KOPT-K1 (cell line): Measurements from ENCODE around the gene TLCD4.
"Not testable (repeated sequence)": the region's sequence is repeated elsewhere in the genome, so short reads cannot be mapped to it uniquely, and the experiment has no call there.

Experiments
- H3K27ac ChIP-seq: fragments of 200-600 bp; sonication (generic); 2 replicates; pipeline ENCODE4 v1.5.1; 2016; ENCODE audit warnings: antibody characterized with exemption, mild to moderate bottlenecking, low read depth, low read length; ENCODE audit not compliant: poor library complexity, severe bottlenecking
- H3K36me3 ChIP-seq: fragments of 200-600 bp; sonication (generic); 2 replicates; pipeline ENCODE4 v1.5.1; 2017; ENCODE audit warnings: antibody characterized with exemption, mild to moderate bottlenecking, low read length, moderate library complexity; ENCODE audit not compliant: insufficient read depth
- H3K9me3 ChIP-seq: fragments of 200-600 bp; sonication (generic); 2 replicates; pipeline ENCODE4 v1.5.1; 2017; ENCODE audit warnings: antibody characterized with exemption, low read length, mild to moderate bottlenecking; ENCODE audit not compliant: insufficient read depth, poor library complexity, severe bottlenecking

TLCD4 gene

DNA sequence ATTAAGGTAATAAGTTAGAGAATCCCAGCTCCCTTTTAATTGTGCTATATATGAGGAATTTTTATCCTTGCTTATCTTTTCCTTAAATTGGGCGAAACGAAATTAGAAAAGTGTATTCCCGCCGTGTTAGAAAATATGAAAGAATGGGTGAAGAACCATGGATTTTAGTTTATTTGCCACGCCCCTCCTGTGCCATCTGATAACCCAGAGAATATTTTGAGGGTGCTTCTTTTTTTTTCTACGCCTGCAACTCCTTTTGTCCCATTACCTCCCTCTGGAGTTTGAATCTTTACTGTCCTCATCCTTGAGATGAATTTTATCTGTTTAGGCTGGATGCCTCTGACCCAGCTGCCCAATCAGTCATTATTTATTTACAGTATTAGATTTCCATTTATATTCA, 1.6 kb downstream of the TLCD4 start:
- no peaks in the 10 kb centered on the region for H3K9me3 ChIP-seq
- no peak overlapping the region for H3K27ac ChIP-seq
- H3K36me3 ChIP-seq, result no peaks in the 10 kb centered on the region

GRCh38 chr1:95119273-95119672, 2.1 kb downstream of the TLCD4 start:
- no peaks in the 10 kb centered on the region for H3K9me3 ChIP-seq
- no peak overlapping the region for H3K27ac ChIP-seq
- H3K36me3 ChIP-seq, result no peaks in the 10 kb centered on the region

DNA sequence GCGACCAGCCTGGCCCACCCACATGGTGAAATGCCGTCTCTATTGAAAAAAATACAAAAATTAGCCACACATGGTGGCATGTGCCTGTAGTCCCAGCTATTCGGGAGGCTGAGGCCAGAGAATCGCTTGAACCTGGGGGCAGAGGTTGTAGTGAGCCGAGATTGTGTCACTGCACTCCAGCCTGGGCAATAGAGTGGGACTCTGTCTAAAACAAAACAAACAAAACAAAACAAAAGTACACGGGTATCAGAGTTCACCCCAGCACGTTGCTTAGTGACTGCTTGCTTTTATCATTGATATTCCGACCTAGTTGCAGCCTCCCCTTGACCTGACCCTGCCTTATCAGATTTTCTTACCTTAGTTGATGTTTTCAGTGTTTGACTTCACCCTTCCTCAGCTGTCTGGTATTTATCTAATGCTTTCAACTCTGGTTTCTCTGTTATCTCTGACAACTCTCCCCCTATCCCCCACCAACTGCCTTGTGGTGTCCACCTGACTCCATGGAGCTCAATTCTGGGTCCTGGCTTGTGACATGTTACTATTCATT, 5.1 kb downstream of the TLCD4 start:
- no peak overlapping the region for H3K27ac ChIP-seq
- no peaks in the 10 kb centered on the region for H3K36me3 ChIP-seq
- no peaks in the 10 kb centered on the region for H3K9me3 ChIP-seq

DNA sequence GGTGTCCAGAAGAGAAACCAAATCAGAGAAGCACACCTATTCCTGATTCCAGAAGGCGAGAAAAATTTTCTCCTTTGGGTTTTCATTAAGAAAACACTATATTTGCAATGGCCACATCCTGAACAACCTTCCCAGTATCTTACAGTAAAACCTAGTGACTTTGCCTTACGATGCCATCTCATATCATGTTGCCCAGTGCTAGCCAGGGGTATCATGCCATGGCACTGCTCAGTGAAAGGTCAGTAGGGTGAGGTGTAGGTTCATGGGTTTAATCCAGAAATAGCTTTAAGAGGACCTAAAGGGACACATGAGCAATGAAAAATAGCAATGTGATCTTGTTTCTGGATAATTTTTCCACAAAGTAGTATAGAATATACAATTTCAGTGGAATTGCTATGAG, 7.2 kb downstream of the TLCD4 start:
- no peak overlapping the region for H3K27ac ChIP-seq
- no peaks in the 10 kb centered on the region for H3K36me3 ChIP-seq
- H3K9me3 ChIP-seq, result no peaks in the 10 kb centered on the region

DNA sequence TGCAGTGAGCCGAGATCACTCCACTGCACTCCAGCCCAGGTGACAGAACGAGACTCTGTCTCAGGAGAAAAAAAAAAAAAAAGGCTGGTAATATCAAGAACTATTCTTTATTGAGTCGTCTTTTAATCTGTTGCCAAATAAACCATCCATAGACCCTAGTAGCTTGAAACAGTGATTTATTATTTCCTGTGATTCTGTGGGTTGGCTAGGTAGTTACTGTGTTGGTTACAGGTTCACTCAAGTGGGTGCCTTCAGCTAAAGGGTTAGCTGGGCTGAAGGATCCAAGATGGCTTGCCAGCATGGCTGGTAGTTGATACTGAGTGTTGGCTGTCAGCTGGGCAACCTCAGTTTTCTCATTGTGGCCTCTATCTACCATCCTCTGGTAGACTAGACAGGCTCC, 9.2 kb downstream of the TLCD4 start:
- H3K9me3 ChIP-seq, result no peaks in the 10 kb centered on the region
- H3K27ac ChIP-seq, result no peak overlapping the region
- no peaks in the 10 kb centered on the region for H3K36me3 ChIP-seq

DNA sequence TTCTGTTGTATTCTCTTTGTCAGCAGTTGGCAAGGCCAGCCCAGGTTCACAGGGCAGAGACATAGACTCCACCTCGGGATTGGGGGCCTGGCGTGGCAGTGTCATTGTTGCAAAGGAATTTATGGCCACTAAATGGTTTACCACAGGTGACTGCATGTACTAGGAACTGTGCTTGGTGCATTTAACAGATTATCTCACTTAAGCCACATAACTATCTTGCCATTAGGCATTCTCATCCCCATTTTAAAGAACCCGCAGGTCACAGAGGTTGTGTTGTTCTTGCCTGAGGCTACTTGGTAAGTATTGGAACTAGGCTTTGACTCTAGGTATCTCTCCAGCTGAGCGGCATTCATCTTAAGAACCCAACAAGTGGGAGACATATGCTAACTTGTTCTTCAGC, 9.7 kb downstream of the TLCD4 start:
- no peaks in the 10 kb centered on the region for H3K36me3 ChIP-seq
- no peaks in the 10 kb centered on the region for H3K9me3 ChIP-seq
- H3K27ac ChIP-seq, result no peak overlapping the region

GRCh38 chr1:95127380-95127779, 10.2 kb downstream of the TLCD4 start:
- Histone ChIP-seq H3K36me3 (no peaks in the 10 kb centered on the region), H3K9me3 (no peaks in the 10 kb centered on the region), H3K27ac (no peak overlapping the region)

DNA sequence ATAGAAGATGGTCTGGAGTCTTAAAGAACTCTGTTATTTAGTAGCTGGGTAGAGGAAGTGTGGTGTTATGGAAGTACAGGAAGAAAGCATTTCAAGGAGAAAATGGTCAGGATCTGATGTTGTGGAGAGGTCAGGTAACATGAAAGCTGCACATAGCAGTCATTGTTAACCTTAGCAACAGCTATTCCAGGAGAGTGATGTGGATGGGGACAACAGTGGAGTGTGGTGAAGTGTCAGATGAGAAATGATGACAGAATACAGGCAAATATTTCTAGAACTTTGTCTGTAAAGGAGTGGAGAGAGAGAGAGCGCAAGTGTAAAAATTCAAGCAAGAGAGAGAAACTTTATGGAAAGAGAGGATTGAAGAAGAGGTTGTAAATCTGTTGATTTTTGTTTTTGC, 15.6 kb downstream of the TLCD4 start:
- no peaks in the 10 kb centered on the region for H3K9me3 ChIP-seq
- H3K27ac ChIP-seq, result no peak overlapping the region
- H3K36me3 ChIP-seq, result no peaks in the 10 kb centered on the region

DNA sequence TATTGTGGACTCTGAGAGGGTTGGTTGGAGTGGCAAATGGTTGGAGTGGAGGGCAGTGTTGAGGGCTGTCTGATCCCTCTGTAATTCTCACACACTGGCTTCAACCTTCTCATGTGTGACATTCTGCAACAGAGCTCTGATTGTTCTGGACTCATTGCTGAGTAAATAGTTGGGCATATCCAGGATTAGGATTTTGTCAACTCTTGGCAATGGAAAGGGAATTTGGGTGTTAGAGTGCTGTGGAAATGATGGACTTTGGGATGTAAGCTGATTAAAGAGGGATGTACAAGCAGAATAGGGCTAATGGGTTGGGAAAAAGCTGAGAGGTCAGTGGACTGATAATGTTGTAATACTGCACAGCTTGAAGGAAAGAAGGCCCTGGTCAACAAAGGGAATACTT, 16.5 kb downstream of the TLCD4 start:
- no peaks in the 10 kb centered on the region for H3K36me3 ChIP-seq
- H3K27ac ChIP-seq, result no peak overlapping the region
- H3K9me3 ChIP-seq, result no peaks in the 10 kb centered on the region

DNA sequence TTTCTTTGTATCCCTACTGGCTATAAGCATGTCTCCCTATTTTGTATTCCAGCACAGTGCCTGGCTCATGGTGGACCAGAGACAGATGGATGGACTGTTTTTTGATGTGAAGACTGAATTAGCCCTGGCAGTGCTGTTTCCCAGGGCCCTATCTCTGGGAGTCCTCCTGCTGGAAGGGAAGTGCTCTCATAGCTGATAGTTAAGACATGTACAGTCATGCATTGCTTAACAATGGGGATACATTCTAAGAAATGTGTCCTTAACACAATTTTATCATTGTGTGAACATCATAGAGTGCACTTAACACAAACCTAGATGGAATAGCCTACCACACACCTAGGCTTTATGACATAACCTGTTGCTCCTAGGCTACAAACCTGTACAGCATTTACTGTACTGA, 21.1 kb downstream of the TLCD4 start:
- no peak overlapping the region for H3K27ac ChIP-seq
- H3K36me3 ChIP-seq, result no peaks in the 10 kb centered on the region
- H3K9me3 ChIP-seq, result no peaks in the 10 kb centered on the region

GRCh38 chr1:95139039-95139438, 21.9 kb downstream of the TLCD4 start:
- Histone ChIP-seq H3K9me3 (no peaks in the 10 kb centered on the region), H3K36me3 (no peaks in the 10 kb centered on the region), H3K27ac (no peak overlapping the region)

DNA sequence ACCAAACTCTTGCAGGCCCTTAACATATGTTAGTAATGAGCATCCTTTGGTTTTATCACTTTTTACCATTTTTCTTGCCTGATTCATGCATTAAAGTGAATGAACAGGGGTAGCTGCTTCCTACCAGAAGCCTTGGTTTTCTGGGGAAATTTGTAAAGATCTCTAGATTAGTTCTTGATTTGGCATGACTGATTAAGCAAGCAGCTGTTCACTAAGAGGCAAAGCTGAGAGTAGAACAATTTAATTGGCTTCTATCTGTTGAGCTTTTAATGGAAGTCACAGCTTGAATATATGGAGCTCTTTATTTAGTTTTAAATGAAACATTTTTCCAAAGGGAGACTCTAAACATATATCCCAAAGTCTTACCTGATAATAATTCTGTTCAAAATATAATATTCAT, 23.6 kb downstream of the TLCD4 start:
- Histone ChIP-seq H3K9me3 (no peaks in the 10 kb centered on the region), H3K27ac (no peak overlapping the region), H3K36me3 (no peaks in the 10 kb centered on the region)

- H3K36me3 ChIP-seq, result no peaks in the 10 kb centered on the region
- no peak overlapping the region for H3K27ac ChIP-seq
- no peaks in the 10 kb centered on the region for H3K9me3 ChIP-seq
These were observed 28.3 kb downstream of the TLCD4 start for GRCh38 chr1:95145493-95145892.

DNA sequence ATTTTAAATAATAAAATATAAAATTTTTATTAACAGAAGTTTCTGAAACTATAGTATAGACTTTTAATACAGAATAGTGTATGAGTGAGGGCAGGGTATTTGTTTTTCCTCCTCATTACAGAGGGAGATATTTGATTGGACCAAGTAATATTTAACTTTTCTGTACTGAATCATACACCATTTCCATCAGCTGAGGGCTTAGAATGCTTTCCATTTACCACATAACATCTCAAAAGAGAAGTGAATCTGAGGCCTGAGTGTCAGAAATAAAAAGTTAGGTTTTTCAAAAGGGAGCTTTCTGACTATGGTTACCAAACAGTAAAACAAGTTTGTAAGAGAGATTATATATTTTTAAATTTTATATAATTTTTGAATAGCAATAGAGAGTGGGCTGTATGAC, 29.5 kb downstream of the TLCD4 start:
- H3K9me3 ChIP-seq, result no peaks in the 10 kb centered on the region

GRCh38 chr1:95154096-95154495, 36.9 kb downstream of the TLCD4 start:
- H3K36me3 ChIP-seq, result no peaks in the 10 kb centered on the region
- H3K27ac ChIP-seq, result no peak overlapping the region
- no peaks in the 10 kb centered on the region for H3K9me3 ChIP-seq

More for the DNA sequence above, 29.5 kb downstream of the TLCD4 start:
- no peaks in the 10 kb centered on the region for H3K36me3 ChIP-seq
- no peak overlapping the region for H3K27ac ChIP-seq

- H3K9me3 ChIP-seq, H3K27ac ChIP-seq, H3K36me3 ChIP-seq: not testable (repeated sequence)
These were observed 48.4 kb downstream of the TLCD4 start for GRCh38 chr1:95165569-95165968.
